Right ventricle myocardium superior (tissue), 1 donor: ENCODE measurements around the gene NCAPG. TPM values are rescaled to one million over a fixed set of nuclear protein-coding genes. Genes with fewer than 3 reads are reported as not detected.
"Not testable (repeated sequence)": the region's sequence is repeated elsewhere in the genome, so short reads cannot be mapped to it uniquely, and the experiment has no call there.

ENCODE experiments used
- ATAC-seq: fragments of 200-7000 bp; cut with Tn5 transposase; one replicate; pipeline ENCODE4 v1.9.1; 2020; ENCODE audit warnings: mild to moderate bottlenecking; ENCODE audit not compliant: poor library complexity
- DNase-seq: peaks from one replicate; pipeline ENCODE4 v3.0.0-alpha.2; 2020
- intact Hi-C: fragments of 100-400 bp; cut with DNase I; formaldehyde crosslinking; loops from one replicate; pipeline ENCODE4 v1.11.2; 2022
- total RNA-seq: library from RNA; stranded (reverse); fragmentation: NEBNext Ultra II Directional; extraction: Animal tissue kit (Norgen Biotek cat#: 25700); gene quantifications from one replicate; pipeline ENCODE4 v1.2.1, GENCODE V29; 2021
- donor health status: DM: no; HTN: yes; CAD: no; lungs with severe emphysema.

NCAPG gene
- total RNA-seq, 1 donor from 2014 or later = 0.59 TPM

- intact Hi-C loops = no loop called here
- no peak for DNase-seq
- no peak for ATAC-seq
Measured at GRCh38 chr4:17854036-17854435, 43.3 kb downstream of the NCAPG start.

- ATAC-seq (no peak), DNase-seq (no peak)
- intact Hi-C loops = no loop called here
Measured at GRCh38 chr4:17859793-17860406, 49.1 kb downstream of the NCAPG start.

GRCh38 chr4:17861906-17862305 is 51.1 kb downstream of the NCAPG start:
- ATAC-seq, intact Hi-C loops, DNase-seq: not testable (repeated sequence)

- DNase-seq (no peak), ATAC-seq (no peak)
- intact Hi-C loops = no loop called here
Measured at GRCh38 chr4:17865866-17866363, 55.1 kb downstream of the NCAPG start.

- intact Hi-C loops = no loop called here
- DNase-seq (no peak), ATAC-seq (no peak)
Measured at GRCh38 chr4:17866810-17867209, 56.0 kb downstream of the NCAPG start.

- no peak for ATAC-seq
- intact Hi-C loops = no loop called here
- DNase-seq = no peak
Measured at GRCh38 chr4:17867276-17867675, 56.5 kb downstream of the NCAPG start.

GRCh38 chr4:17869327-17869726 is 58.5 kb downstream of the NCAPG start:
- DNase-seq = no peak
- intact Hi-C loops = no loop called here

GRCh38 chr4:17875402-17876070 is 64.8 kb downstream of the NCAPG start:
- no peak for ATAC-seq
- DNase-seq = no peak
- intact Hi-C loops = no loop called here

More at GRCh38 chr4:17869327-17869726, 58.5 kb downstream of the NCAPG start:
- ATAC-seq = no peak

GRCh38 chr4:17876943-17877342 is 66.2 kb downstream of the NCAPG start:
- ATAC-seq (no peak), DNase-seq (no peak)
- intact Hi-C loops = no loop called here

- intact Hi-C loops = no loop called here
- DNase-seq (no peak), ATAC-seq (no peak)
Measured at GRCh38 chr4:17877661-17878060, 66.9 kb downstream of the NCAPG start.

- no peak for DNase-seq
- intact Hi-C loops = no loop called here
- ATAC-seq = no peak
Measured at GRCh38 chr4:17884063-17884462, 73.3 kb downstream of the NCAPG start.

GRCh38 chr4:17884511-17884910 is 73.7 kb downstream of the NCAPG start:
- ATAC-seq (no peak), DNase-seq (no peak)
- intact Hi-C loops = no loop called here

- intact Hi-C loops = no loop called here
- ATAC-seq = no peak
- DNase-seq = no peak
Measured at GRCh38 chr4:17889692-17890091, 78.9 kb downstream of the NCAPG start.

- ATAC-seq (no peak), DNase-seq (no peak)
- intact Hi-C loops = no loop called here
Measured at GRCh38 chr4:17894421-17894820, 83.6 kb downstream of the NCAPG start.

Other genes with a start within 250 kb of the NCAPG start
- 52.6 TPM for gene LAP3, start 233.8 kb upstream of the NCAPG start, total RNA-seq
- gene MED28, start 196.3 kb upstream of the NCAPG start, total RNA-seq = 18.1 TPM
- not detected for gene FAM184B, start 29.4 kb upstream of the NCAPG start, total RNA-seq
- 13.4 TPM for gene DCAF16, start 222 bp upstream of the NCAPG start, total RNA-seq
- gene LCORL, start 210.8 kb downstream of the NCAPG start, total RNA-seq = 7.7 TPM